SK-N-SH treated with all-trans-retinoic acid at 6 μM for 48 hours (cell line): ENCODE measurements around the gene SNX5.

Experiments
- ARNTL ChIP-seq: fragments of 450-650 bp; formaldehyde crosslinking; IDR thresholded peaks from 2 replicates; pipeline ENCODE4 v1.5.0; 2020; ENCODE audit warnings: low read depth, mild to moderate bottlenecking, moderate library complexity, borderline replicate concordance
- ISL1 ChIP-seq: fragments of 250-450 bp; sonication (Bioruptor Pico); IDR thresholded peaks from 2 replicates; pipeline ENCODE4 v2.1.2; 2022; ENCODE audit warnings: mild to moderate bottlenecking, moderate library complexity
- PATZ1 ChIP-seq: fragments of 250-450 bp; sonication (Bioruptor Pico); IDR thresholded peaks from 2 replicates; pipeline ENCODE4 v1.8.0; 2020; ENCODE audit warnings: mild to moderate bottlenecking, moderate library complexity, borderline replicate concordance
- RARB ChIP-seq: fragments of 250-450 bp; sonication (Bioruptor Pico); IDR thresholded peaks from 2 replicates; pipeline ENCODE4 v1.8.0; 2021; ENCODE audit warnings: mild to moderate bottlenecking, moderate library complexity
- SNAI2 ChIP-seq: fragments of 250-450 bp; sonication (Bioruptor Pico); IDR thresholded peaks from 2 replicates; pipeline ENCODE4 v1.5.0; 2020; ENCODE audit warnings: mild to moderate bottlenecking, moderate library complexity
- ZC3H10 ChIP-seq: fragments of 250-450 bp; sonication (Bioruptor Pico); IDR thresholded peaks from 2 replicates; pipeline ENCODE4 v1.5.1; 2021; ENCODE audit warnings: mild to moderate bottlenecking, moderate library complexity
- ZFP3 ChIP-seq: fragments of 250-450 bp; sonication (Bioruptor Pico); IDR thresholded peaks from 2 replicates; pipeline ENCODE4 v1.5.0; 2020; ENCODE audit warnings: mild to moderate bottlenecking, moderate library complexity
- ZFP30 ChIP-seq: fragments of 450-650 bp; formaldehyde crosslinking; IDR thresholded peaks from 2 replicates; pipeline ENCODE4 v1.5.0; 2022; ENCODE audit warnings: mild to moderate bottlenecking, moderate library complexity
- ZNF70 ChIP-seq: fragments of 450-650 bp; formaldehyde crosslinking; IDR thresholded peaks from 2 replicates; pipeline ENCODE4 v1.5.0; 2020; ENCODE audit warnings: mild to moderate bottlenecking, moderate library complexity

DNA sequence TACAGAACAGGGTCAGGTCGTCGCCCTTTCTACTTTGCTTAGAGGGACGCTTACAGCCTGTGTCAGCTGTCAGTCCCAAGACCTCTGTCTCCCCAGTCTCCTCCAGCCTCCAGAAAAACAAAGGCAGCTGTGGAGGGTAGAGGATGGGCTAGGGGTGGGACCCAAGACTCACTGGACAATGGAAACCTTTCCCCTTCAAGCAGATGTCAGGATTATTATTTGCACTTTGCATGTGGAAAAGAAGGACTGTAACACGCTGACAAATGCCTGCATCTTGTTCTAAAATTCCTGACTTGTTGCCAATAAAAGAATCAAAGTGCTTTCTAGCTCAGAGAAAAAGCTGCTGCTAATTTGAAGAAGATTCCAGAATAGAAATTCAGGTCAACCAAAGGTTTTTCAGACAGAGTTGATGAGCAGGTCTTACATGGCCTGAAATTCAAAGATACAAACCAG is 58.7 kb downstream of the SNX5 start:
- no peak for TF ChIP-seq ZFP30
- TF ChIP-seq ARNTL (CRISPR knock-in tag): no peak
- TF ChIP-seq RARB: no peak
- TF ChIP-seq ZFP3 (CRISPR knock-in tag): no peak
- no peak for TF ChIP-seq SNAI2
- no peak for TF ChIP-seq PATZ1 (CRISPR knock-in tag)
- TF ChIP-seq ZNF70: no peak
- no peak for TF ChIP-seq ISL1 (CRISPR knock-in tag)
- no peak for TF ChIP-seq ZC3H10 (CRISPR knock-in tag)
